H1 (cell line): ENCODE measurements around the gene FAM174B. TPM values are rescaled to one million over a fixed set of nuclear protein-coding genes. Genes with fewer than 3 reads are reported as not detected.

Source experiments
- polyA plus RNA-seq, 7 experiments: library from polyadenylated mRNA; depleted of rRNA in 3 of 7; stranded (reverse) in 5 of 7; unstranded in 2 of 7; fragments of >200 nt in 5 of 7; fragments of 200-250 nt in 2 of 7; gene quantifications; 1 replicate in 5 of 7; 2 replicates in 1 of 7; 4 replicates in 1 of 7; pipeline versions ENCODE4 v1.2.1 to v1.2.3, GENCODE V29; 2011 to 2013; ENCODE audit warnings: missing spikeins in 2 of 7, mixed read lengths in 2 of 7
- total RNA-seq: library from RNA; stranded (reverse); fragmentation: NEBNext Ultra II Directional; extraction: Animal tissue kit (Norgen Biotek cat#: 25700); gene quantifications from 2 replicates; pipeline ENCODE4 v1.2.1, GENCODE V29; 2021
- TF ChIP-seq, protein P1 (sequence below): fragments of 300-600 bp; sonication (generic); IDR thresholded peaks from 2 replicates; pipeline ENCODE4 v1.7.1; 2012; ENCODE audit warnings: low read length, moderate library complexity, mild to moderate bottlenecking, inconsistent platforms; ENCODE audit not compliant: insufficient replicate concordance

FAM174B gene
- total and polyA plus RNA-seq, 2 of the 8 experiments (the other 6 are each of a cell fraction or from before 2014, with no cell fraction given) = 9.3 to 35.2 TPM

DNA sequence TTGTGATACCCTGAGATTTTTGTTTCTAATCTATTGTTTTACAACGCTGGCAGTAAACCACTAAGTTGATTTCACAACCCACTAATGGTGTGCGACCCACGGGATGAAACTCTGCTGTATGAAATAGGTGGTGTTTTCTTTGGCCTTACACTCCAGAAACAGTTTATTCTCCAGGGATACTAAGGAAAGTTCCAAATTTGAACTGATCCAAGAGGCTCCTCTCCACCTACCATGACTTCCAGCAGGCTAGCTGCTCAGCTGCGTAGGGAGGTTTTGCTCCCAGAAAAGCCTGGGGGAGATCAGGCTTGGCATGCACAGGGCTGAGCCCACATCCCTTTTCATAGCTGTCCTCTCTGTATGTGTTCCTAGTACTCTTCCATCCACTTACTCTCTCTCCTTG, 71.5 kb downstream of the FAM174B start (continued):
- TF ChIP-seq, protein P1, sequence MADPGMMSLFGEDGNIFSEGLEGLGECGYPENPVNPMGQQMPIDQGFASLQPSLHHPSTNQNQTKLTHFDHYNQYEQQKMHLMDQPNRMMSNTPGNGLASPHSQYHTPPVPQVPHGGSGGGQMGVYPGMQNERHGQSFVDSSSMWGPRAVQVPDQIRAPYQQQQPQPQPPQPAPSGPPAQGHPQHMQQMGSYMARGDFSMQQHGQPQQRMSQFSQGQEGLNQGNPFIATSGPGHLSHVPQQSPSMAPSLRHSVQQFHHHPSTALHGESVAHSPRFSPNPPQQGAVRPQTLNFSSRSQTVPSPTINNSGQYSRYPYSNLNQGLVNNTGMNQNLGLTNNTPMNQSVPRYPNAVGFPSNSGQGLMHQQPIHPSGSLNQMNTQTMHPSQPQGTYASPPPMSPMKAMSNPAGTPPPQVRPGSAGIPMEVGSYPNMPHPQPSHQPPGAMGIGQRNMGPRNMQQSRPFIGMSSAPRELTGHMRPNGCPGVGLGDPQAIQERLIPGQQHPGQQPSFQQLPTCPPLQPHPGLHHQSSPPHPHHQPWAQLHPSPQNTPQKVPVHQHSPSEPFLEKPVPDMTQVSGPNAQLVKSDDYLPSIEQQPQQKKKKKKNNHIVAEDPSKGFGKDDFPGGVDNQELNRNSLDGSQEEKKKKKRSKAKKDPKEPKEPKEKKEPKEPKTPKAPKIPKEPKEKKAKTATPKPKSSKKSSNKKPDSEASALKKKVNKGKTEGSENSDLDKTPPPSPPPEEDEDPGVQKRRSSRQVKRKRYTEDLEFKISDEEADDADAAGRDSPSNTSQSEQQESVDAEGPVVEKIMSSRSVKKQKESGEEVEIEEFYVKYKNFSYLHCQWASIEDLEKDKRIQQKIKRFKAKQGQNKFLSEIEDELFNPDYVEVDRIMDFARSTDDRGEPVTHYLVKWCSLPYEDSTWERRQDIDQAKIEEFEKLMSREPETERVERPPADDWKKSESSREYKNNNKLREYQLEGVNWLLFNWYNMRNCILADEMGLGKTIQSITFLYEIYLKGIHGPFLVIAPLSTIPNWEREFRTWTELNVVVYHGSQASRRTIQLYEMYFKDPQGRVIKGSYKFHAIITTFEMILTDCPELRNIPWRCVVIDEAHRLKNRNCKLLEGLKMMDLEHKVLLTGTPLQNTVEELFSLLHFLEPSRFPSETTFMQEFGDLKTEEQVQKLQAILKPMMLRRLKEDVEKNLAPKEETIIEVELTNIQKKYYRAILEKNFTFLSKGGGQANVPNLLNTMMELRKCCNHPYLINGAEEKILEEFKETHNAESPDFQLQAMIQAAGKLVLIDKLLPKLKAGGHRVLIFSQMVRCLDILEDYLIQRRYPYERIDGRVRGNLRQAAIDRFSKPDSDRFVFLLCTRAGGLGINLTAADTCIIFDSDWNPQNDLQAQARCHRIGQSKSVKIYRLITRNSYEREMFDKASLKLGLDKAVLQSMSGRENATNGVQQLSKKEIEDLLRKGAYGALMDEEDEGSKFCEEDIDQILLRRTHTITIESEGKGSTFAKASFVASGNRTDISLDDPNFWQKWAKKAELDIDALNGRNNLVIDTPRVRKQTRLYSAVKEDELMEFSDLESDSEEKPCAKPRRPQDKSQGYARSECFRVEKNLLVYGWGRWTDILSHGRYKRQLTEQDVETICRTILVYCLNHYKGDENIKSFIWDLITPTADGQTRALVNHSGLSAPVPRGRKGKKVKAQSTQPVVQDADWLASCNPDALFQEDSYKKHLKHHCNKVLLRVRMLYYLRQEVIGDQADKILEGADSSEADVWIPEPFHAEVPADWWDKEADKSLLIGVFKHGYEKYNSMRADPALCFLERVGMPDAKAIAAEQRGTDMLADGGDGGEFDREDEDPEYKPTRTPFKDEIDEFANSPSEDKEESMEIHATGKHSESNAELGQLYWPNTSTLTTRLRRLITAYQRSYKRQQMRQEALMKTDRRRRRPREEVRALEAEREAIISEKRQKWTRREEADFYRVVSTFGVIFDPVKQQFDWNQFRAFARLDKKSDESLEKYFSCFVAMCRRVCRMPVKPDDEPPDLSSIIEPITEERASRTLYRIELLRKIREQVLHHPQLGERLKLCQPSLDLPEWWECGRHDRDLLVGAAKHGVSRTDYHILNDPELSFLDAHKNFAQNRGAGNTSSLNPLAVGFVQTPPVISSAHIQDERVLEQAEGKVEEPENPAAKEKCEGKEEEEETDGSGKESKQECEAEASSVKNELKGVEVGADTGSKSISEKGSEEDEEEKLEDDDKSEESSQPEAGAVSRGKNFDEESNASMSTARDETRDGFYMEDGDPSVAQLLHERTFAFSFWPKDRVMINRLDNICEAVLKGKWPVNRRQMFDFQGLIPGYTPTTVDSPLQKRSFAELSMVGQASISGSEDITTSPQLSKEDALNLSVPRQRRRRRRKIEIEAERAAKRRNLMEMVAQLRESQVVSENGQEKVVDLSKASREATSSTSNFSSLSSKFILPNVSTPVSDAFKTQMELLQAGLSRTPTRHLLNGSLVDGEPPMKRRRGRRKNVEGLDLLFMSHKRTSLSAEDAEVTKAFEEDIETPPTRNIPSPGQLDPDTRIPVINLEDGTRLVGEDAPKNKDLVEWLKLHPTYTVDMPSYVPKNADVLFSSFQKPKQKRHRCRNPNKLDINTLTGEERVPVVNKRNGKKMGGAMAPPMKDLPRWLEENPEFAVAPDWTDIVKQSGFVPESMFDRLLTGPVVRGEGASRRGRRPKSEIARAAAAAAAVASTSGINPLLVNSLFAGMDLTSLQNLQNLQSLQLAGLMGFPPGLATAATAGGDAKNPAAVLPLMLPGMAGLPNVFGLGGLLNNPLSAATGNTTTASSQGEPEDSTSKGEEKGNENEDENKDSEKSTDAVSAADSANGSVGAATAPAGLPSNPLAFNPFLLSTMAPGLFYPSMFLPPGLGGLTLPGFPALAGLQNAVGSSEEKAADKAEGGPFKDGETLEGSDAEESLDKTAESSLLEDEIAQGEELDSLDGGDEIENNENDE = no peak
